CD8-positive, alpha-beta memory T cell (primary cell): ENCODE results near the gene ZFP62. TPM values are rescaled to one million over a fixed set of nuclear protein-coding genes. Genes with fewer than 3 reads are reported as not detected.
"Not testable (repeated sequence)": the region's sequence is repeated elsewhere in the genome, so short reads cannot be mapped to it uniquely, and the experiment has no call there.

ENCODE experiments used
- CTCF ChIA-PET: fragments of 350-600 bp; sonication (Branson Sonifier 250); formaldehyde crosslinking; loops from one replicate; lab custom pipeline; 2021; ENCODE audit warnings: antibody characterized with exemption; lab: Charles Lee
- POLR2A ChIA-PET: fragments of 350-600 bp; sonication (Branson Sonifier 250); formaldehyde crosslinking; loops from one replicate; lab custom pipeline; 2021; ENCODE audit warnings: antibody characterized with exemption; lab: Charles Lee
- DNase-seq, 5 donors: peaks; one replicate each; pipeline versions ENCODE4 v3.0.0 to v3.0.0-alpha.2; 2020 to 2022; ENCODE audit warnings: mixed read lengths in 1 of 5
- H3K27ac ChIP-seq: one replicate; pipeline ENCODE4 v1.7.0; 2013; ENCODE audit warnings: low read depth, mild to moderate bottlenecking, low read length, moderate library complexity
- H3K27me3 ChIP-seq: 2 replicates; pipeline ENCODE4 v1.7.0; 2013; ENCODE audit warnings: low read length, mild to moderate bottlenecking; ENCODE audit not compliant: insufficient read depth, poor library complexity, severe bottlenecking
- H3K36me3 ChIP-seq: 2 replicates; pipeline ENCODE4 v1.7.0; 2013; ENCODE audit warnings: mild to moderate bottlenecking, low read length, moderate library complexity; ENCODE audit not compliant: insufficient read depth
- H3K4me1 ChIP-seq: 2 replicates; pipeline ENCODE4 v1.7.0; 2013; ENCODE audit warnings: mild to moderate bottlenecking, low read length, moderate library complexity; ENCODE audit not compliant: insufficient read depth
- H3K4me3 ChIP-seq: 2 replicates; pipeline ENCODE4 v1.7.0; 2013; ENCODE audit warnings: mild to moderate bottlenecking, low read length
- H3K9me3 ChIP-seq: 2 replicates; pipeline ENCODE4 v1.7.0; 2013; ENCODE audit warnings: mild to moderate bottlenecking, low read length
- H3K27ac Mint-ChIP-seq, 8 donors: one replicate each; pipeline ENCODE4 v1.8.0; 2020 to 2021; ENCODE audit warnings: mixed read lengths in 8 of 8, mild to moderate bottlenecking in 6 of 8, inconsistent platforms in 3 of 8, moderate library complexity in 3 of 8
- H3K27me3 Mint-ChIP-seq, 2 donors: one replicate each; pipeline ENCODE4 v1.8.0; 2020 to 2021; ENCODE audit warnings: mixed read lengths in 2 of 2, mild to moderate bottlenecking in 1 of 2, moderate library complexity in 1 of 2
- H3K36me3 Mint-ChIP-seq, 3 donors: one replicate each; pipeline ENCODE4 v1.8.0; 2020 to 2021; ENCODE audit warnings: mixed read lengths in 3 of 3, inconsistent platforms in 1 of 3, mild to moderate bottlenecking in 1 of 3
- H3K4me1 Mint-ChIP-seq, 3 donors: one replicate each; pipeline ENCODE4 v1.8.0; 2020 to 2021; ENCODE audit warnings: mixed read lengths in 3 of 3, inconsistent platforms in 1 of 3, mild to moderate bottlenecking in 1 of 3
- H3K4me3 Mint-ChIP-seq, 7 donors: one replicate each; pipeline ENCODE4 v1.8.0; 2020 to 2021; ENCODE audit warnings: mixed read lengths in 7 of 7, mild to moderate bottlenecking in 6 of 7, moderate library complexity in 4 of 7, inconsistent platforms in 2 of 7
- H3K9me3 Mint-ChIP-seq, 5 donors: one replicate each; pipeline ENCODE4 v1.8.0; 2020 to 2022; ENCODE audit warnings: mixed read lengths in 5 of 5, mild to moderate bottlenecking in 3 of 5, moderate library complexity in 2 of 5, inconsistent platforms in 1 of 5
- polyA plus RNA-seq: library from polyadenylated mRNA; unstranded; fragments of 300-500 nt; fragmentation: Illumina TruSeq; gene quantifications from one replicate; pipeline ENCODE4 v1.2.3, GENCODE V29; 2021
- total RNA-seq, 2 experiments: library from RNA; stranded (reverse); gene quantifications; one replicate each; pipeline ENCODE4 v1.2.3, GENCODE V29; 2021

The ZFP62 gene
- total and polyA plus RNA-seq, 3 experiments from 2014 or later: 20.1 to 34.1 (median 27.6) TPM

- Mint-ChIP-seq H3K4me1 (no peaks in the 10 kb centered on the region), H3K36me3 (no peaks in the 10 kb centered on the region), H3K27me3 (peaks cover 3 to 11% of the 10 kb centered on the region in 2 donors), H3K4me3 (no peak overlapping the region), H3K27ac (no peak overlapping the region), H3K9me3 (peaks cover 0 to 3% (median 0%) of the 10 kb centered on the region in 5 donors)
- DNase-seq: no peak
- no peak overlapping the region for H3K27ac ChIP-seq
- H3K4me3 ChIP-seq: no peak overlapping the region
- POLR2A ChIA-PET: no interaction called here
- H3K27me3 ChIP-seq: no peaks in the 10 kb centered on the region
- CTCF ChIA-PET: no interaction called here
- no peaks in the 10 kb centered on the region for H3K4me1 ChIP-seq
- no peaks in the 10 kb centered on the region for H3K9me3 ChIP-seq
- H3K36me3 ChIP-seq: no peaks in the 10 kb centered on the region
These were observed 39.1 kb upstream of the ZFP62 start for GRCh38 chr5:180900178-180900577.

GRCh38 chr5:180898621-180899246, 37.7 kb upstream of the ZFP62 start, which contains the start of gene BTNL8:
Gene BTNL8, plus strand, starts transcription at chr5:180899159. Its CDS starts 152 bp downstream, at chr5:180899311.
- no peak within 1 kb of the TSS for H3K4me3 Mint-ChIP-seq
- H3K36me3 ChIP-seq: no peaks in the 10 kb centered on the region
- no peaks in the 10 kb centered on the region for H3K4me1 ChIP-seq
- H3K27me3 Mint-ChIP-seq: peaks cover 6 to 11% of the 10 kb centered on the region in 2 donors
- H3K4me3 ChIP-seq: no peak within 1 kb of the TSS
- DNase-seq: no peak
- H3K4me1 Mint-ChIP-seq: no peaks in the 10 kb centered on the region
- H3K9me3 Mint-ChIP-seq: peaks cover 0 to 5% (median 2%) of the 10 kb centered on the region in 5 donors
- POLR2A ChIA-PET: no interaction called here
- CTCF ChIA-PET: no interaction called here
- H3K27ac ChIP-seq: no peak within 1 kb of the TSS
- H3K36me3 Mint-ChIP-seq: no peaks in the 10 kb centered on the region
- no peaks in the 10 kb centered on the region for H3K27me3 ChIP-seq
- no peak within 1 kb of the TSS for H3K27ac Mint-ChIP-seq
- no peaks in the 10 kb centered on the region for H3K9me3 ChIP-seq

- H3K36me3 ChIP-seq, H3K4me3 ChIP-seq, H3K36me3 Mint-ChIP-seq, H3K9me3 Mint-ChIP-seq, H3K4me1 ChIP-seq, POLR2A ChIA-PET, DNase-seq, H3K27ac Mint-ChIP-seq, H3K27ac ChIP-seq, CTCF ChIA-PET, H3K9me3 ChIP-seq, H3K4me1 Mint-ChIP-seq, H3K4me3 Mint-ChIP-seq, H3K27me3 ChIP-seq: not testable (repeated sequence)
- H3K27me3 Mint-ChIP-seq: peaks cover 18 to 28% of the 10 kb centered on the region in 2 donors
These were observed 34.3 kb upstream of the ZFP62 start for GRCh38 chr5:180895330-180895729.

GRCh38 chr5:180889381-180889780, 28.3 kb upstream of the ZFP62 start:
- Histone ChIP-seq H3K4me3 (no peak overlapping the region), H3K27ac (no peak overlapping the region), H3K9me3 (no peaks in the 10 kb centered on the region), H3K27me3 (no peaks in the 10 kb centered on the region), H3K36me3 (no peaks in the 10 kb centered on the region), H3K4me1 (no peaks in the 10 kb centered on the region)
- Mint-ChIP-seq H3K27me3 (peaks cover 40 to 63% of the 10 kb centered on the region in 2 donors), H3K4me1 (no peaks in the 10 kb centered on the region), H3K4me3 (no peak overlapping the region), H3K27ac (no peak overlapping the region), H3K9me3 (no peaks in the 10 kb centered on the region), H3K36me3 (peaks cover 0 to 3% (median 0%) of the 10 kb centered on the region in 3 donors)
- CTCF ChIA-PET: no interaction called here
- no peak for DNase-seq
- POLR2A ChIA-PET: no interaction called here

- CTCF ChIA-PET, H3K36me3 ChIP-seq, H3K4me3 Mint-ChIP-seq, H3K9me3 ChIP-seq, POLR2A ChIA-PET, H3K4me1 Mint-ChIP-seq, H3K9me3 Mint-ChIP-seq, H3K4me1 ChIP-seq, H3K27ac Mint-ChIP-seq, H3K27me3 ChIP-seq, H3K27ac ChIP-seq, H3K4me3 ChIP-seq, DNase-seq: not testable (repeated sequence)
- peaks cover 0 to 11% (median 0%) of the 10 kb centered on the region in 3 donors for H3K36me3 Mint-ChIP-seq
- H3K27me3 Mint-ChIP-seq: peaks cover 39 to 64% of the 10 kb centered on the region in 2 donors
These were observed 24.9 kb upstream of the ZFP62 start for GRCh38 chr5:180885845-180886529.

- no peaks in the 10 kb centered on the region for H3K4me1 ChIP-seq
- H3K27ac Mint-ChIP-seq: no peak overlapping the region
- no peaks in the 10 kb centered on the region for H3K9me3 ChIP-seq
- no peaks in the 10 kb centered on the region for H3K36me3 ChIP-seq
- H3K27me3 ChIP-seq: no peaks in the 10 kb centered on the region
- CTCF ChIA-PET: interaction anchor here (1.3 kb wide), 1 partner anchor 34 kb away, joined by 3 read pairs; no protein-coding TSS in a partner anchor
- H3K27ac ChIP-seq: no peak overlapping the region
- no peak overlapping the region for H3K4me3 Mint-ChIP-seq
- no peak overlapping the region for H3K4me3 ChIP-seq
- H3K27me3 Mint-ChIP-seq: no peaks in the 10 kb centered on the region
- no peaks in the 10 kb centered on the region for H3K9me3 Mint-ChIP-seq
- no peak for DNase-seq
- POLR2A ChIA-PET: no interaction called here
- peaks cover 3 to 12% (median 8%) of the 10 kb centered on the region in 3 donors for H3K4me1 Mint-ChIP-seq
- H3K36me3 Mint-ChIP-seq: no peaks in the 10 kb centered on the region
These were observed 14.9 kb upstream of the ZFP62 start for GRCh38 chr5:180875860-180876426.

- ChIA-PET CTCF (interaction anchor here (1.3 kb wide), 1 partner anchor 35 kb away, joined by 3 read pairs; no protein-coding TSS in a partner anchor), POLR2A (interaction anchor here (1.0 kb wide), 1 partner anchor 15 kb away, joined by 10 read pairs; no protein-coding TSS in a partner anchor)
- H3K4me1 ChIP-seq: no peaks in the 10 kb centered on the region
- Mint-ChIP-seq H3K4me3 (no peak overlapping the region), H3K27me3 (peaks cover 0 to 6% of the 10 kb centered on the region in 2 donors), H3K27ac (peak overlapping the region in 1 of 8 donors; percentile 9), H3K9me3 (no peaks in the 10 kb centered on the region), H3K4me1 (peaks cover 3 to 12% (median 8%) of the 10 kb centered on the region in 3 donors), H3K36me3 (no peaks in the 10 kb centered on the region)
- H3K27ac ChIP-seq: no peak overlapping the region
- H3K4me3 ChIP-seq: no peak overlapping the region
- DNase-seq: no peak
- H3K36me3 ChIP-seq: no peaks in the 10 kb centered on the region
- no peaks in the 10 kb centered on the region for H3K9me3 ChIP-seq
- H3K27me3 ChIP-seq: no peaks in the 10 kb centered on the region
These were observed 13.9 kb upstream of the ZFP62 start for GRCh38 chr5:180874804-180875582.
